GM19372 (cell line): ENCODE measurements around the gene USP17L5.
"Not testable (repeated sequence)": the region's sequence is repeated elsewhere in the genome, so short reads cannot be mapped to it uniquely, and the experiment has no call there.

Experiments
- ATAC-seq: cut with Tn5 transposase; IDR thresholded peaks from one replicate; pipeline ENCODE4 v1.9.1; 2021; ENCODE audit warnings: mild to moderate bottlenecking, low read depth, moderate library complexity; ENCODE audit not compliant: unreplicated experiment

The USP17L5 gene, protein sequence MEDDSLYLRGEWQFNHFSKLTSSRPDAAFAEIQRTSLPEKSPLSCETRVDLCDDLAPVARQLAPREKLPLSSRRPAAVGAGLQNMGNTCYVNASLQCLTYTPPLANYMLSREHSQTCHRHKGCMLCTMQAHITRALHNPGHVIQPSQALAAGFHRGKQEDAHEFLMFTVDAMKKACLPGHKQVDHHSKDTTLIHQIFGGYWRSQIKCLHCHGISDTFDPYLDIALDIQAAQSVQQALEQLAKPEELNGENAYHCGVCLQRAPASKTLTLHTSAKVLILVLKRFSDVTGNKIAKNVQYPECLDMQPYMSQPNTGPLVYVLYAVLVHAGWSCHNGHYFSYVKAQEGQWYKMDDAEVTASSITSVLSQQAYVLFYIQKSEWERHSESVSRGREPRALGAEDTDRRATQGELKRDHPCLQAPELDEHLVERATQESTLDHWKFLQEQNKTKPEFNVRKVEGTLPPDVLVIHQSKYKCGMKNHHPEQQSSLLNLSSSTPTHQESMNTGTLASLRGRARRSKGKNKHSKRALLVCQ

DNA sequence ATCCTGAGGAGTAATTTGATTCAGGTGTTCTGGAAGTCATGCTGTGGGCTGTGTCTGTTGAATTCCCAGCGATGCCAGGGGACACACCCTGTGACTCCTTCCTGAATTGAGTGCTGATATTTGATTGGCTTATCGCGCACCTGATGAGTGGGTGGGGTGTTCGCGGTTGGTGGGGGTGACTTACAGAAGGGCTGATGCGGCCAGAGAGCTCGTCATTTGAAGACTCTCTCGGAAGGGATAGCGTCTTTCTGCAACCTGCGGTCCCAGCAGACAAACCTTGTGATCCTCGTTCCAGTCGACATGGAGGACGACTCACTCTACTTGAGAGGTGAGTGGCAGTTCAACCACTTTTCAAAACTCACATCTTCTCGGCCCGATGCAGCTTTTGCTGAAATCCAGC, at the start of gene USP17L5:
TSS of gene USP17L5 (plus strand) at position 301 of the 400 bp plus-strand sequence. CDS start at position 301, 0 bp downstream.
- not testable (repeated sequence) for ATAC-seq

DNA sequence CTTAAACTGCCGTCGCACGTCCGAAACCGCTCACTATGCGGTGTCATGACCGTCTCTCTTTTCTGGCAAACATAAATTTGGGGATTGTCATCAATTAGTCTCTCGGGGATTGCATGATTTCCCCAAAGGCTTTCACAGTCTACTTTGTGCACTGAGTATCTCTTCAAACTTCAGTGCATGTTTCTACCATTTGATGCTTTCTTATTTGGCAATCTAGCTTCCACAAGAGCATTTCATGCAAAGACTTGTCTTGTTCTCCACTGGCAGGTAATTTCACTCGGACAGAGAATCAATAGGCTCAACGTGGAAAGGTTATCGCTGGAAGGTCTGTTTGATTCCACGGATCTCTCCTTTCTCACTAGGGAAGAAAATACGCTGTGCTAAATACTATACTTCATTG, 15.0 kb upstream of the USP17L5 start:
- ATAC-seq = not testable (repeated sequence)

DNA sequence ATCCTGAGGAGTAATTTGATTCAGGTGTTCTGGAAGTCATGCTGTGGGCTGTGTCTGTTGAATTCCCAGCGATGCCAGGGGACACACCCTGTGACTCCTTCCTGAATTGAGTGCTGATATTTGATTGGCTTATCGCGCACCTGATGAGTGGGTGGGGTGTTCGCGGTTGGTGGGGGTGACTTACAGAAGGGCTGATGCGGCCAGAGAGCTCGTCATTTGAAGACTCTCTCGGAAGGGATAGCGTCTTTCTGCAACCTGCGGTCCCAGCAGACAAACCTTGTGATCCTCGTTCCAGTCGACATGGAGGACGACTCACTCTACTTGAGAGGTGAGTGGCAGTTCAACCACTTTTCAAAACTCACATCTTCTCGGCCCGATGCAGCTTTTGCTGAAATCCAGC, 14.3 kb upstream of the USP17L5 start, which contains the start of gene USP17L24:
TSS of gene USP17L24 (plus strand) at position 301 of the 400 bp plus-strand sequence. CDS start at position 301, 0 bp downstream.
- ATAC-seq = not testable (repeated sequence)

DNA sequence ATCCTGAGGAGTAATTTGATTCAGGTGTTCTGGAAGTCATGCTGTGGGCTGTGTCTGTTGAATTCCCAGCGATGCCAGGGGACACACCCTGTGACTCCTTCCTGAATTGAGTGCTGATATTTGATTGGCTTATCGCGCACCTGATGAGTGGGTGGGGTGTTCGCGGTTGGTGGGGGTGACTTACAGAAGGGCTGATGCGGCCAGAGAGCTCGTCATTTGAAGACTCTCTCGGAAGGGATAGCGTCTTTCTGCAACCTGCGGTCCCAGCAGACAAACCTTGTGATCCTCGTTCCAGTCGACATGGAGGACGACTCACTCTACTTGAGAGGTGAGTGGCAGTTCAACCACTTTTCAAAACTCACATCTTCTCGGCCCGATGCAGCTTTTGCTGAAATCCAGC, 9.6 kb upstream of the USP17L5 start, which contains the start of gene USP17L25:
TSS of gene USP17L25 (plus strand) at position 301 of the 400 bp plus-strand sequence. CDS start at position 301, 0 bp downstream.
- not testable (repeated sequence) for ATAC-seq

DNA sequence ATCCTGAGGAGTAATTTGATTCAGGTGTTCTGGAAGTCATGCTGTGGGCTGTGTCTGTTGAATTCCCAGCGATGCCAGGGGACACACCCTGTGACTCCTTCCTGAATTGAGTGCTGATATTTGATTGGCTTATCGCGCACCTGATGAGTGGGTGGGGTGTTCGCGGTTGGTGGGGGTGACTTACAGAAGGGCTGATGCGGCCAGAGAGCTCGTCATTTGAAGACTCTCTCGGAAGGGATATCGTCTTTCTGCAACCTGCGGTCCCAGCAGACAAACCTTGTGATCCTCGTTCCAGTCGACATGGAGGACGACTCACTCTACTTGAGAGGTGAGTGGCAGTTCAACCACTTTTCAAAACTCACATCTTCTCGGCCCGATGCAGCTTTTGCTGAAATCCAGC, 4.8 kb upstream of the USP17L5 start, which contains the start of gene USP17L26:
TSS of gene USP17L26 (plus strand) at position 301 of the 400 bp plus-strand sequence. CDS start at position 301, 0 bp downstream.
- ATAC-seq = not testable (repeated sequence)

DNA sequence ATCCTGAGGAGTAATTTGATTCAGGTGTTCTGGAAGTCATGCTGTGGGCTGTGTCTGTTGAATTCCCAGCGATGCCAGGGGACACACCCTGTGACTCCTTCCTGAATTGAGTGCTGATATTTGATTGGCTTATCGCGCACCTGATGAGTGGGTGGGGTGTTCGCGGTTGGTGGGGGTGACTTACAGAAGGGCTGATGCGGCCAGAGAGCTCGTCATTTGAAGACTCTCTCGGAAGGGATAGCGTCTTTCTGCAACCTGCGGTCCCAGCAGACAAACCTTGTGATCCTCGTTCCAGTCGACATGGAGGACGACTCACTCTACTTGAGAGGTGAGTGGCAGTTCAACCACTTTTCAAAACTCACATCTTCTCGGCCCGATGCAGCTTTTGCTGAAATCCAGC, 4.6 kb downstream of the USP17L5 start, which contains the start of gene USP17L27:
TSS of gene USP17L27 (plus strand) at position 301 of the 400 bp plus-strand sequence. CDS start at position 301, 0 bp downstream.
- not testable (repeated sequence) for ATAC-seq

DNA sequence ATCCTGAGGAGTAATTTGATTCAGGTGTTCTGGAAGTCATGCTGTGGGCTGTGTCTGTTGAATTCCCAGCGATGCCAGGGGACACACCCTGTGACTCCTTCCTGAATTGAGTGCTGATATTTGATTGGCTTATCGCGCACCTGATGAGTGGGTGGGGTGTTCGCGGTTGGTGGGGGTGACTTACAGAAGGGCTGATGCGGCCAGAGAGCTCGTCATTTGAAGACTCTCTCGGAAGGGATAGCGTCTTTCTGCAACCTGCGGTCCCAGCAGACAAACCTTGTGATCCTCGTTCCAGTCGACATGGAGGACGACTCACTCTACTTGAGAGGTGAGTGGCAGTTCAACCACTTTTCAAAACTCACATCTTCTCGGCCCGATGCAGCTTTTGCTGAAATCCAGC, 9.4 kb downstream of the USP17L5 start, which contains the start of gene USP17L28:
TSS of gene USP17L28 (plus strand) at position 301 of the 400 bp plus-strand sequence. CDS start at position 301, 0 bp downstream.
- ATAC-seq = not testable (repeated sequence)

DNA sequence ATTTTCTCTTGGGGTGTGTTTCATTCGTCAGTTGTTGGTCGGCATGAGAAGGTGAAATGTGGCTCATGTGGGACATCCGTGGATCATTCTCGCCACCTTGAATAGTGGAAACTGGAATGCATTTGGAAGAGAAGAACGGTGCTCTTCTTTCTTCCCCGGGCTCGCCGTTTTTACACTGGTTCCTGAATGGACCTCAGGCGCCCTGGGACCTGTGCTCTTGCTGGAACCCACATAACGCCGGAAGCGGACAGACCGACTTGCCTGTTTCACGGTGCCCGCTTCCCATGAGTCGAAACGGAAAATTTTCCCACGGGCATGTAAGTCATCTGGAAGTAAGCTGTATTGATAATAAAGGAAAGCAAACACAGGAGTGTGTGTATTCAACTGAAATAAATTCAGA, 11.7 kb downstream of the USP17L5 start:
- ATAC-seq = not testable (repeated sequence)

DNA sequence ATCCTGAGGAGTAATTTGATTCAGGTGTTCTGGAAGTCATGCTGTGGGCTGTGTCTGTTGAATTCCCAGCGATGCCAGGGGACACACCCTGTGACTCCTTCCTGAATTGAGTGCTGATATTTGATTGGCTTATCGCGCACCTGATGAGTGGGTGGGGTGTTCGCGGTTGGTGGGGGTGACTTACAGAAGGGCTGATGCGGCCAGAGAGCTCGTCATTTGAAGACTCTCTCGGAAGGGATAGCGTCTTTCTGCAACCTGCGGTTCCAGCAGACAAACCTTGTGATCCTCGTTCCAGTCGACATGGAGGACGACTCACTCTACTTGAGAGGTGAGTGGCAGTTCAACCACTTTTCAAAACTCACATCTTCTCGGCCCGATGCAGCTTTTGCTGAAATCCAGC, 14.1 kb downstream of the USP17L5 start, which contains the start of gene USP17L29:
TSS of gene USP17L29 (plus strand) at position 301 of the 400 bp plus-strand sequence. CDS start at position 301, 0 bp downstream.
- not testable (repeated sequence) for ATAC-seq

DNA sequence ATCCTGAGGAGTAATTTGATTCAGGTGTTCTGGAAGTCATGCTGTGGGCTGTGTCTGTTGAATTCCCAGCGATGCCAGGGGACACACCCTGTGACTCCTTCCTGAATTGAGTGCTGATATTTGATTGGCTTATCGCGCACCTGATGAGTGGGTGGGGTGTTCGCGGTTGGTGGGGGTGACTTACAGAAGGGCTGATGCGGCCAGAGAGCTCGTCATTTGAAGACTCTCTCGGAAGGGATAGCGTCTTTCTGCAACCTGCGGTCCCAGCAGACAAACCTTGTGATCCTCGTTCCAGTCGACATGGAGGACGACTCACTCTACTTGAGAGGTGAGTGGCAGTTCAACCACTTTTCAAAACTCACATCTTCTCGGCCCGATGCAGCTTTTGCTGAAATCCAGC, 23.6 kb downstream of the USP17L5 start, which contains the start of gene USP17L30:
TSS of gene USP17L30 (plus strand) at position 301 of the 400 bp plus-strand sequence. CDS start at position 301, 0 bp downstream.
- not testable (repeated sequence) for ATAC-seq

DNA sequence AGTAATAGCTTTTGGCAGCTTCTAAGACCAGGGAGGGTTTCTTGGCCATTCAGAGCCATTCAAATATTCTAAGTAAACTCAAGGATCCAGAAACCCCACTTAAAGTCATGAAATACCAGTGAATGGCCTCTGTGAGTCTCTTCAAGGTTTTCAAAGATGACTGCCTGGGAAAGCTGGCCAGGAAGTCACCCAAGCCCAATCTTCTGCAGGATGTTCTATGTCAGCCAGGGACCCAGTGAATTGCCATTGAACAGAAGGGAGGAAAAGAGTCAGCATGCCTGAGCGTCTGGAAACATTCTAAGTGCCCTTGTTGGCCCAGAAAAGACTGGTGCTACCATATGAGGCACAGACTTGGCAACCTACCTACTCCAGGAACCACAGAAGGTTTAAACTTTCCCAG, 40.7 kb downstream of the USP17L5 start:
- not testable (repeated sequence) for ATAC-seq

DNA sequence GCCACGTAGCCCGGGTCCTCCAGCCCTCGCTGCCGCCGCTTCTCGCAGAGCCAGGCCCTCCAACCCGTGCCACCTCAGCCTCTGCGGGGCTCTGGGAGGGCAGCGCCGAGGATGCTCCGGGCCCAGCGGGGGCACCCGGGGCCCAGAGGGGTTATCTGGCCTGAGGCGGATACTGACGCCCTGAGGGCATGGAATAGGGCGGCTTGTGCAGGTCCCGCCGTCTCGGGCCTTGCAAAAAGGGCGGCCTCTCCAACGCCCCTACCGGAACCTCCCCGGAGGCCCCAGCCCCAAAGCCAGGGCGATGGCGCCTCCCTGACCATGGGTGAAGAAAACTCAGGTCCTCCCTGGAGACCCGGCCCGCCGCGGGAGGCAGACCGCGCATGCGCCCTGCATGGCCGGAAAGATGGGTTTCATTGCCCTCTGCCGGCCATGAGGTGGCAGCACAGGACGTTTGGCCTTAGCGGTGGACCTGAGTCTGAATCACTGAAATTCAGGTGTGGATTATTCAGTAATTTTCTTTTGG, 41.9 kb downstream of the USP17L5 start:
- ATAC-seq = not testable (repeated sequence)

DNA sequence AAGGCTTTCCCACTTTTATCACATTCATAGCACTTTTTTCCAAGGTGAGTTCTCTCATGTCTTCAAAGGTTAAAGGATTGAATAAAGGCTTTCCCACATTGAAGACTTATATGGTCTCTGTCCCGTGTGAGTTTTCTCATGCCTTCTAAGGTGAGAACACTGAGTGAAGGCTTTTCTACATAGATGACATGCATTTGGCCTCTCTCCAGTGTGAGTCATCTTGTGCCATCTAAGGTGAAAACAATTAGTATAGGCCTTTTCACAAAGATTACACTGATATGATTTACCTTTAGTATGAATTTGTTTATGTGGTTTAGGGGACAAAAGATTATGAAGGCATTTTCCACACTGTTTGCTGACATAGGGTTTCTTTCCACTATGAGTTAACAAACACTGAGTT, 44.9 kb downstream of the USP17L5 start:
- ATAC-seq = no peak

DNA sequence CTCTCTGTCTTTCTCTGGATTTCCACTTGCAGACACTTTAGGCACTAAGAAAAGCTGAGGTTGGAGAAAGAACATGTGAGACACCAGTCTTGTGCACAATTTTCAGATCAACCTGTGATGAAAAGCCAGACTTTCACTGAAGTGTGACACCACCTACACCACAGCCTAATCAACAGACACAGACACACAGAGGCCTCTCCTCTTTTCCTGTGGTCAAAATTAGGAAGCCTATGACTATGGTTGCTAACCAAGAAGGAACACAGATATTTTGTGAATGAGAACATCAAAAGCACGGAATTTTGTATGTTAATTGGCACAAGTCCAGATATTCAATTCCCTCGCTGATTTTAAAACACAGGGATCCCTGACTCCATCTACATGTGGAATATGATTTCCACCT, 49.8 kb downstream of the USP17L5 start:
- not testable (repeated sequence) for ATAC-seq
